Mucosa of descending colon (tissue), 3 donors: ENCODE results near the gene CDR2L. TPM values are rescaled to one million over a fixed set of nuclear protein-coding genes. Genes with fewer than 3 reads are reported as not detected.

Experiments used
- ATAC-seq: fragments of 200-7000 bp; cut with Tn5 transposase; one replicate; pipeline ENCODE4 v1.9.1; 2020; ENCODE audit warnings: mild to moderate bottlenecking, moderate library complexity
- DNase-seq, 3 donors: peaks; one replicate each; pipeline ENCODE4 v3.0.0-alpha.2; 2020
- H3K36me3 ChIP-seq: fragments of 200-600 bp; one replicate; pipeline ENCODE4 v1.8.0; 2021; ENCODE audit warnings: low read depth, mild to moderate bottlenecking
- H3K4me1 ChIP-seq: fragments of 200-600 bp; one replicate; pipeline ENCODE4 v1.8.0; 2021; ENCODE audit warnings: low read depth, mild to moderate bottlenecking
- H3K4me3 ChIP-seq: fragments of 200-600 bp; one replicate; pipeline ENCODE4 v1.8.0; 2021; ENCODE audit warnings: mild to moderate bottlenecking
- H3K9me3 ChIP-seq: fragments of 200-600 bp; one replicate; pipeline ENCODE4 v1.8.0; 2021; ENCODE audit warnings: mild to moderate bottlenecking
- intact Hi-C, 2 donors: fragments of 100-400 bp; cut with DNase I in 1 of 2; cut with micrococcal nuclease in 1 of 2; formaldehyde crosslinking; loops; one replicate each; pipeline versions ENCODE4 v1.11.0 to v1.11.1; 2022; cut with DNase I, micrococcal nuclease
- total RNA-seq, 3 donors: library from RNA; stranded (reverse); fragmentation: NEBNext Ultra II Directional in 2 of 3; extraction: Animal tissue kit (Norgen Biotek cat#: 25700) in 2 of 3; gene quantifications; one replicate each; pipeline versions ENCODE4 v1.2.1 to v1.2.4, GENCODE V29; 2021 to 2023
- TF ChIP-seq, protein P1 (sequence below): fragments of 200-600 bp; IDR thresholded peaks from one replicate; pipeline ENCODE4 v1.8.0; 2022; ENCODE audit warnings: antibody characterized with exemption, mild to moderate bottlenecking
- donor health status: DM: no; HTN: no; CAD: no; lungs with moderate emphysema.
- donor health status: DM: no; HTN: no; CAD: no.
- donor health status: DM: no; HTN: yes; CAD: no.

The CDR2L gene
- total RNA-seq, 3 donors from 2014 or later: 2.2 to 14.0 (median 3.1) TPM

GRCh38 chr17:74961657-74962350 lies 25.6 kb upstream of the CDR2L start:
- DNase-seq (peak; percentile 79 to 95 (median 89)), ATAC-seq (peak; percentile 85)
- Histone ChIP-seq H3K36me3 (no peaks in the 10 kb centered on the region), H3K4me1 (no peaks in the 10 kb centered on the region), H3K4me3 (no peak overlapping the region), H3K9me3 (no peaks in the 10 kb centered on the region)
- TF ChIP-seq, protein P1, sequence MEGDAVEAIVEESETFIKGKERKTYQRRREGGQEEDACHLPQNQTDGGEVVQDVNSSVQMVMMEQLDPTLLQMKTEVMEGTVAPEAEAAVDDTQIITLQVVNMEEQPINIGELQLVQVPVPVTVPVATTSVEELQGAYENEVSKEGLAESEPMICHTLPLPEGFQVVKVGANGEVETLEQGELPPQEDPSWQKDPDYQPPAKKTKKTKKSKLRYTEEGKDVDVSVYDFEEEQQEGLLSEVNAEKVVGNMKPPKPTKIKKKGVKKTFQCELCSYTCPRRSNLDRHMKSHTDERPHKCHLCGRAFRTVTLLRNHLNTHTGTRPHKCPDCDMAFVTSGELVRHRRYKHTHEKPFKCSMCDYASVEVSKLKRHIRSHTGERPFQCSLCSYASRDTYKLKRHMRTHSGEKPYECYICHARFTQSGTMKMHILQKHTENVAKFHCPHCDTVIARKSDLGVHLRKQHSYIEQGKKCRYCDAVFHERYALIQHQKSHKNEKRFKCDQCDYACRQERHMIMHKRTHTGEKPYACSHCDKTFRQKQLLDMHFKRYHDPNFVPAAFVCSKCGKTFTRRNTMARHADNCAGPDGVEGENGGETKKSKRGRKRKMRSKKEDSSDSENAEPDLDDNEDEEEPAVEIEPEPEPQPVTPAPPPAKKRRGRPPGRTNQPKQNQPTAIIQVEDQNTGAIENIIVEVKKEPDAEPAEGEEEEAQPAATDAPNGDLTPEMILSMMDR: peak; percentile 33
- intact Hi-C loops: no loop called here

- Histone ChIP-seq H3K4me3 (no peak overlapping the region), H3K9me3 (no peaks in the 10 kb centered on the region), H3K4me1 (no peaks in the 10 kb centered on the region), H3K36me3 (no peaks in the 10 kb centered on the region)
- TF ChIP-seq, protein P1: no peak
- ATAC-seq (no peak), DNase-seq (no peak)
- intact Hi-C loops: no loop called here
These were observed 24.6 kb upstream of the CDR2L start for GRCh38 chr17:74962622-74963394.

DNA sequence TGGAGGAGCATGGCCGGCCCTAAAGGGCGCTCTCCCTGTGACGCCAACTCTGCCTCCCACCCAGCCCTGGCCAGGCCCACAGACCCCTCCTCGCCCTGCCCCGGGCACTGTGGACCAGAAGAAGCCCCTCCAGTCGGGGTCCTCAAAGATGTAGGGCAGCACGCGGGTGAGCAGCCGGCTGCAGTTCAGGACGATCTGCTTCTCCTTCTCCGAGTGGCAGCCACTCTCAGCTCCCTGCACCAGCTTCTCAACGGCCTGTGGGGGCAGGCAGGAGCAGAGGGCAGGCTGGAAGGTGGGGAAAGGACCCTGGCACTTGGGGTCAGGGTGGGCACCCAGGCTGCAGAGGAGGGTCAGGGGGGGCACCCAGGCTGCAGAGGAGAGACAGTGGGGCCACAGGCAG lies 23.8 kb upstream of the CDR2L start:
- Histone ChIP-seq H3K4me3 (no peak overlapping the region), H3K4me1 (peaks cover 6% of the 10 kb centered on the region), H3K9me3 (no peaks in the 10 kb centered on the region), H3K36me3 (no peaks in the 10 kb centered on the region)
- DNase-seq (no peak), ATAC-seq (no peak)
- intact Hi-C loops: no loop called here
- TF ChIP-seq, protein P1: no peak

GRCh38 chr17:74964246-74964761 lies 23.1 kb upstream of the CDR2L start:
- intact Hi-C loops: no loop called here
- Histone ChIP-seq H3K36me3 (no peaks in the 10 kb centered on the region), H3K9me3 (no peaks in the 10 kb centered on the region), H3K4me3 (no peak overlapping the region), H3K4me1 (peaks cover 6% of the 10 kb centered on the region)
- TF ChIP-seq, protein P1: no peak
- DNase-seq (no peak), ATAC-seq (no peak)

- intact Hi-C loops: no loop called here
- peaks cover 6% of the 10 kb centered on the region for H3K4me1 ChIP-seq
- no peak for ATAC-seq
- H3K36me3 ChIP-seq: no peaks in the 10 kb centered on the region
- no peak for DNase-seq
- no peak overlapping the region for H3K4me3 ChIP-seq
- TF ChIP-seq, protein P1: no peak
- no peaks in the 10 kb centered on the region for H3K9me3 ChIP-seq
These were observed 22.3 kb upstream of the CDR2L start for GRCh38 chr17:74964988-74965622.
